Transverse colon (tissue), 4 donors: ENCODE data around the gene ZNF93.
"Not testable (repeated sequence)": the region's sequence is repeated elsewhere in the genome, so short reads cannot be mapped to it uniquely, and the experiment has no call there.

ENCODE experiments used
- CTCF ChIP-seq, 5 experiments: fragments of 200-600 bp in 3 of 5; fragments of 450-650 bp in 2 of 5; sonication (generic) in 3 of 5; IDR thresholded peaks; 1 replicate in 2 of 5; 2 replicates in 3 of 5; pipeline ENCODE4 v1.5.1; 2016 to 2017; ENCODE audit warnings: antibody characterized with exemption in 5 of 5, inconsistent platforms in 3 of 5, mild to moderate bottlenecking in 2 of 5, moderate library complexity in 1 of 5
- EP300 ChIP-seq: sonication (generic); formaldehyde crosslinking; IDR thresholded peaks from one replicate; pipeline ENCODE4 v1.6.1; 2017; ENCODE audit warnings: antibody characterized with exemption, low read depth
- POLR2A ChIP-seq: fragments of 450-650 bp; IDR thresholded peaks from one replicate; pipeline ENCODE4 v1.6.1; 2016; ENCODE audit warnings: antibody characterized with exemption, mild to moderate bottlenecking, moderate library complexity
- POLR2AphosphoS5 ChIP-seq, 3 donors: sonication (generic); formaldehyde crosslinking; IDR thresholded peaks; one replicate each; pipeline ENCODE4 v1.6.1; 2016; ENCODE audit warnings: antibody characterized with exemption in 3 of 3

- TF ChIP-seq EP300; CTCF (IDR thresholded peaks at IDR 0.05); POLR2AphosphoS5 (IDR thresholded peaks at IDR 0.05); POLR2A: not testable (repeated sequence)
These were observed 8.4 kb upstream of the ZNF93 start for GRCh38 chr19:19892055-19892941.
